HEK293 (cell line): ENCODE measurements around the gene UXS1.

ENCODE experiments used
- CTCF ChIA-PET: fragments of 350-600 bp; formaldehyde crosslinking; extraction: SDS; loops from one replicate; lab custom pipeline; 2021; ENCODE audit warnings: antibody characterized with exemption; lab: Yijun Ruan, JAX
- POLR2A ChIA-PET: fragments of 300-600 bp; formaldehyde crosslinking; extraction: SDS; loops from one replicate; lab custom pipeline; 2020; ENCODE audit warnings: antibody characterized with exemption, inconsistent platforms; lab: Yijun Ruan, JAX
- H3K27ac ChIP-seq: fragments of 200-500 bp; sonication (Bioruptor generic); 2 replicates; pipeline ENCODE4 v1.5.1; 2014; ENCODE audit warnings: low read depth, low read length, control low read depth, inconsistent platforms; ENCODE audit errors: extremely low read depth
- H3K36me3 ChIP-seq, 2 experiments: fragments of 200-500 bp in 1 of 2; sonication (Bioruptor generic) in 1 of 2; 1 replicate in 1 of 2; 2 replicates in 1 of 2; pipeline ENCODE4 v1.5.1; 2014 to 2017; ENCODE audit warnings: inconsistent platforms in 2 of 2, low read length in 2 of 2; ENCODE audit not compliant: control insufficient read depth in 2 of 2, insufficient read depth in 1 of 2
- H3K4me1 ChIP-seq: fragments of 200-500 bp; sonication (Bioruptor generic); 2 replicates; pipeline ENCODE4 v1.5.1; 2014; ENCODE audit warnings: mild to moderate bottlenecking, low read length, inconsistent platforms; ENCODE audit not compliant: control insufficient read depth, insufficient read depth
- H3K4me3 ChIP-seq: 2 replicates; pipeline ENCODE4 v1.5.1; 2011; ENCODE audit warnings: low read depth, mild to moderate bottlenecking, control low read depth, low read length, moderate library complexity
- H3K9me3 ChIP-seq: fragments of 200-500 bp; sonication (Bioruptor generic); 2 replicates; pipeline ENCODE4 v1.5.1; 2014; ENCODE audit warnings: low read depth, low read length, inconsistent platforms; ENCODE audit not compliant: control insufficient read depth, insufficient read depth
- GFI1B ChIP-seq: fragments of 450-650 bp; formaldehyde crosslinking; IDR thresholded peaks from 2 replicates; pipeline ENCODE4 v1.5.1; 2016; ENCODE audit warnings: missing biosample characterization, missing genetic modification characterization
- ZNF140 ChIP-seq: fragments of 450-650 bp; formaldehyde crosslinking; IDR thresholded peaks from 2 replicates; pipeline ENCODE4 v1.5.1; 2016; ENCODE audit warnings: missing biosample characterization, missing genetic modification characterization
- ZNF214 ChIP-seq: fragments of 450-650 bp; formaldehyde crosslinking; IDR thresholded peaks from 2 replicates; pipeline ENCODE4 v1.5.1; 2017; ENCODE audit warnings: missing biosample characterization, mild to moderate bottlenecking, missing genetic modification characterization, borderline replicate concordance
- ZNF292 ChIP-seq: fragments of 450-650 bp; formaldehyde crosslinking; IDR thresholded peaks from 2 replicates; pipeline ENCODE4 v1.5.1; 2016; ENCODE audit warnings: low read depth, missing biosample characterization, missing genetic modification characterization, borderline replicate concordance
- ZNF354C ChIP-seq: fragments of 450-650 bp; formaldehyde crosslinking; IDR thresholded peaks from 2 replicates; pipeline ENCODE4 v1.5.1; 2016; ENCODE audit warnings: missing biosample characterization, missing genetic modification characterization, low read depth, borderline replicate concordance
- ZNF521 ChIP-seq: fragments of 450-650 bp; formaldehyde crosslinking; IDR thresholded peaks from 2 replicates; pipeline ENCODE4 v1.5.1; 2017; ENCODE audit warnings: missing biosample characterization, mild to moderate bottlenecking, missing genetic modification characterization
- ZNF747 ChIP-seq: fragments of 450-650 bp; formaldehyde crosslinking; IDR thresholded peaks from 2 replicates; pipeline ENCODE4 v1.5.1; 2016; ENCODE audit warnings: missing biosample characterization, missing genetic modification characterization
- TF ChIP-seq, protein P1 (sequence below): sonication (generic); formaldehyde crosslinking; IDR thresholded peaks from 2 replicates; pipeline ENCODE4 v1.8.1; 2022; ENCODE audit warnings: mild to moderate bottlenecking, moderate library complexity, missing genetic modification reagents
- TF ChIP-seq, protein P2 (sequence below): fragments of 450-650 bp; formaldehyde crosslinking; IDR thresholded peaks from 2 replicates; pipeline ENCODE4 v1.5.1; 2016; ENCODE audit warnings: missing biosample characterization, missing genetic modification characterization, borderline replicate concordance
- TF ChIP-seq, protein P3 (sequence below): fragments of 450-650 bp; formaldehyde crosslinking; IDR thresholded peaks from 2 replicates; pipeline ENCODE4 v1.5.1; 2016; ENCODE audit warnings: missing biosample characterization, missing genetic modification characterization
- TF ChIP-seq, protein P4 (sequence below): fragments of 450-650 bp; formaldehyde crosslinking; conservative IDR thresholded peaks from 2 replicates; pipeline ENCODE4 v1.5.1; 2016; ENCODE audit warnings: low read depth, missing biosample characterization, missing genetic modification characterization
- TF ChIP-seq, protein P5 (sequence below): fragments of 450-650 bp; formaldehyde crosslinking; IDR thresholded peaks from 2 replicates; pipeline ENCODE4 v1.5.1; 2016; ENCODE audit warnings: missing biosample characterization, missing genetic modification characterization

The UXS1 gene

DNA sequence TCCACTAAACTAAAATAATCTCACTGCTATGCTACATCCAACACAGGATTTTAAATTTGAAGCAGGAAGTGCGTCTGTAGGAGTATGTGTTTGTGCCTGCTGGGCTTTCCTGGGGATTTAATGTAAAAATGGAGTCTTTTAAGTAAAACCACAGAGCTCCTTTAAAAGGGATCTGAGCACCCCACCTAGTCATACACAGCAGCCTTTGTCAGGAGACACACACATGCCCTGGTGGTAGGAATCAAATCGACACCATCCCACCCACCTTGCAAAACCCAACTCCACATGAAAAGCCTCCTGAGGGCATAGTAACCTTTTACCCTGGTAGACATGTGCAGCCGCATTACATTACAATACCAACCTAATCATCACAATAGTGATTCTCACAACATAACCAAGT is 29.1 kb downstream of the UXS1 start (continued):
- TF ChIP-seq ZNF140 (tag by site-specific recombination) (no peak), ZNF292 (tag by site-specific recombination) (no peak)
- TF ChIP-seq, protein P1, sequence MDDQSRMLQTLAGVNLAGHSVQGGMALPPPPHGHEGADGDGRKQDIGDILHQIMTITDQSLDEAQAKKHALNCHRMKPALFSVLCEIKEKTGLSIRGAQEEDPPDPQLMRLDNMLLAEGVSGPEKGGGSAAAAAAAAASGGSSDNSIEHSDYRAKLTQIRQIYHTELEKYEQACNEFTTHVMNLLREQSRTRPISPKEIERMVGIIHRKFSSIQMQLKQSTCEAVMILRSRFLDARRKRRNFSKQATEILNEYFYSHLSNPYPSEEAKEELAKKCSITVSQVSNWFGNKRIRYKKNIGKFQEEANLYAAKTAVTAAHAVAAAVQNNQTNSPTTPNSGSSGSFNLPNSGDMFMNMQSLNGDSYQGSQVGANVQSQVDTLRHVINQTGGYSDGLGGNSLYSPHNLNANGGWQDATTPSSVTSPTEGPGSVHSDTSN, result no peak
- TF ChIP-seq, protein P2, sequence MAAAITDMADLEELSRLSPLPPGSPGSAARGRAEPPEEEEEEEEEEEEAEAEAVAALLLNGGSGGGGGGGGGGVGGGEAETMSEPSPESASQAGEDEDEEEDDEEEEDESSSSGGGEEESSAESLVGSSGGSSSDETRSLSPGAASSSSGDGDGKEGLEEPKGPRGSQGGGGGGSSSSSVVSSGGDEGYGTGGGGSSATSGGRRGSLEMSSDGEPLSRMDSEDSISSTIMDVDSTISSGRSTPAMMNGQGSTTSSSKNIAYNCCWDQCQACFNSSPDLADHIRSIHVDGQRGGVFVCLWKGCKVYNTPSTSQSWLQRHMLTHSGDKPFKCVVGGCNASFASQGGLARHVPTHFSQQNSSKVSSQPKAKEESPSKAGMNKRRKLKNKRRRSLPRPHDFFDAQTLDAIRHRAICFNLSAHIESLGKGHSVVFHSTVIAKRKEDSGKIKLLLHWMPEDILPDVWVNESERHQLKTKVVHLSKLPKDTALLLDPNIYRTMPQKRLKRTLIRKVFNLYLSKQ (tag by site-specific recombination), result no peak

DNA sequence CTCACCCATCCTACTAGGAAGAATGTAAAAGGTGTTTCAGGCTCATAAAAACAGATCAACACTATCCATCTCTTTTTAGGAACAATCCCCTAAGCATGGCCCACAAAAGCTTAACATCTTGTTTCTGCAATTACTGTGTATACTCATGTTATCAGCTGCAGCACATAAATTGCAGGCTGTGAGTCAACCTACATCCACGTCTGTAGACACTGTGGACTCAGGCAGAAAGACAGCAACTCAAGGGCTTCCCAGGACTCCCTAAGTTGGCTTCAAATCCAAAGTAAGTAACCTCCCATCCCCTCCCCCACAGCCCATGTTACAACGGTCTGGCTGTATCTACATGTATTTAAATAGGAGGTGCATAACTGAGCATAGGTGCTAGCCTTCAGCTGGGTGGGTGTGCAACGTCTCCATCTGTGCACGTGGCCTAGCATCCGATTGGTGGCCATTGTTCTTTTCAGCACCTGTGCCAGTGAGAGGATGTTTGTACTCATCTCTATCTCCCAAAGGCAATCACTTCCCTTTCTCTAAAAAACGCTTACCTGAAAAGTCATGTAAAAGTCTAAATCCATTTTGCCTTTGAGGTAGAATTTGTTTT is 30.1 kb downstream of the UXS1 start:
- peaks cover 4% of the 10 kb centered on the region; the same call in 1 of the 2 replicates for H3K4me1 ChIP-seq
- TF ChIP-seq ZNF521 (tag by site-specific recombination), result no peak
- no peak for TF ChIP-seq GFI1B (tag by site-specific recombination)
- TF ChIP-seq, protein P3, sequence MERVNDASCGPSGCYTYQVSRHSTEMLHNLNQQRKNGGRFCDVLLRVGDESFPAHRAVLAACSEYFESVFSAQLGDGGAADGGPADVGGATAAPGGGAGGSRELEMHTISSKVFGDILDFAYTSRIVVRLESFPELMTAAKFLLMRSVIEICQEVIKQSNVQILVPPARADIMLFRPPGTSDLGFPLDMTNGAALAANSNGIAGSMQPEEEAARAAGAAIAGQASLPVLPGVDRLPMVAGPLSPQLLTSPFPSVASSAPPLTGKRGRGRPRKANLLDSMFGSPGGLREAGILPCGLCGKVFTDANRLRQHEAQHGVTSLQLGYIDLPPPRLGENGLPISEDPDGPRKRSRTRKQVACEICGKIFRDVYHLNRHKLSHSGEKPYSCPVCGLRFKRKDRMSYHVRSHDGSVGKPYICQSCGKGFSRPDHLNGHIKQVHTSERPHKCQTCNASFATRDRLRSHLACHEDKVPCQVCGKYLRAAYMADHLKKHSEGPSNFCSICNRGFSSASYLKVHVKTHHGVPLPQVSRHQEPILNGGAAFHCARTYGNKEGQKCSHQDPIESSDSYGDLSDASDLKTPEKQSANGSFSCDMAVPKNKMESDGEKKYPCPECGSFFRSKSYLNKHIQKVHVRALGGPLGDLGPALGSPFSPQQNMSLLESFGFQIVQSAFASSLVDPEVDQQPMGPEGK, result no peak
- TF ChIP-seq, protein P4, sequence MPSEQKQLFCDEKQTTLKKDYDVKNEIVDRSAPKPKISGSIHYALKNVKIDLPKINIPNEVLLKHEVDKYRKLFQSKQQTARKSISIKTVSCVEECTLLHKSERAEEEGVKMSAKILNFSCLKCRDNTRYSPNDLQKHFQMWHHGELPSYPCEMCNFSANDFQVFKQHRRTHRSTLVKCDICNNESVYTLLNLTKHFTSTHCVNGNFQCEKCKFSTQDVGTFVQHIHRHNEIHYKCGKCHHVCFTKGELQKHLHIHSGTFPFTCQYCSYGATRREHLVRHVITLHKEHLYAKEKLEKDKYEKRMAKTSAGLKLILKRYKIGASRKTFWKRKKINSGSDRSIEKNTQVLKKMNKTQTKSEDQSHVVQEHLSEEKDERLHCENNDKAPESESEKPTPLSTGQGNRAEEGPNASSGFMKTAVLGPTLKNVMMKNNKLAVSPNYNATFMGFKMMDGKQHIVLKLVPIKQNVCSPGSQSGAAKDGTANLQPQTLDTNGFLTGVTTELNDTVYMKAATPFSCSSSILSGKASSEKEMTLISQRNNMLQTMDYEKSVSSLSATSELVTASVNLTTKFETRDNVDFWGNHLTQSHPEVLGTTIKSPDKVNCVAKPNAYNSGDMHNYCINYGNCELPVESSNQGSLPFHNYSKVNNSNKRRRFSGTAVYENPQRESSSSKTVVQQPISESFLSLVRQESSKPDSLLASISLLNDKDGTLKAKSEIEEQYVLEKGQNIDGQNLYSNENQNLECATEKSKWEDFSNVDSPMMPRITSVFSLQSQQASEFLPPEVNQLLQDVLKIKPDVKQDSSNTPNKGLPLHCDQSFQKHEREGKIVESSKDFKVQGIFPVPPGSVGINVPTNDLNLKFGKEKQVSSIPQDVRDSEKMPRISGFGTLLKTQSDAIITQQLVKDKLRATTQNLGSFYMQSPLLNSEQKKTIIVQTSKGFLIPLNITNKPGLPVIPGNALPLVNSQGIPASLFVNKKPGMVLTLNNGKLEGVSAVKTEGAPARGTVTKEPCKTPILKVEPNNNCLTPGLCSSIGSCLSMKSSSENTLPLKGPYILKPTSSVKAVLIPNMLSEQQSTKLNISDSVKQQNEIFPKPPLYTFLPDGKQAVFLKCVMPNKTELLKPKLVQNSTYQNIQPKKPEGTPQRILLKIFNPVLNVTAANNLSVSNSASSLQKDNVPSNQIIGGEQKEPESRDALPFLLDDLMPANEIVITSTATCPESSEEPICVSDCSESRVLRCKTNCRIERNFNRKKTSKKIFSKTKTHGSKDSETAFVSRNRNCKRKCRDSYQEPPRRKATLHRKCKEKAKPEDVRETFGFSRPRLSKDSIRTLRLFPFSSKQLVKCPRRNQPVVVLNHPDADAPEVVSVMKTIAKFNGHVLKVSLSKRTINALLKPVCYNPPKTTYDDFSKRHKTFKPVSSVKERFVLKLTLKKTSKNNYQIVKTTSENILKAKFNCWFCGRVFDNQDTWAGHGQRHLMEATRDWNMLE, result no peak
- TF ChIP-seq ZNF354C, result no peak
- no peak for TF ChIP-seq ZNF747
- TF ChIP-seq, protein P5, sequence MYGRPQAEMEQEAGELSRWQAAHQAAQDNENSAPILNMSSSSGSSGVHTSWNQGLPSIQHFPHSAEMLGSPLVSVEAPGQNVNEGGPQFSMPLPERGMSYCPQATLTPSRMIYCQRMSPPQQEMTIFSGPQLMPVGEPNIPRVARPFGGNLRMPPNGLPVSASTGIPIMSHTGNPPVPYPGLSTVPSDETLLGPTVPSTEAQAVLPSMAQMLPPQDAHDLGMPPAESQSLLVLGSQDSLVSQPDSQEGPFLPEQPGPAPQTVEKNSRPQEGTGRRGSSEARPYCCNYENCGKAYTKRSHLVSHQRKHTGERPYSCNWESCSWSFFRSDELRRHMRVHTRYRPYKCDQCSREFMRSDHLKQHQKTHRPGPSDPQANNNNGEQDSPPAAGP (tag by site-specific recombination), result no peak
- TF ChIP-seq ZNF214 (tag by site-specific recombination), result no peak
- TF ChIP-seq, all 188 proteins: peak for 0
- H3K27ac ChIP-seq, result no peak overlapping the region

More for the DNA sequence above, 30.1 kb downstream of the UXS1 start:
- ChIA-PET POLR2A (interaction anchor here (0.6 kb wide), 1 partner anchor 19 kb away, joined by 3 read pairs; no protein-coding TSS in a partner anchor), CTCF (no interaction called here)
- Histone ChIP-seq H3K9me3 (no peaks in the 10 kb centered on the region), H3K36me3 (peaks cover 0 to 33% of the 10 kb centered on the region in 2 experiments; a peak in 2 of 3 replicates), H3K4me3 (no peak overlapping the region)
